Right renal pelvis (tissue), 4 donors: Measurements from ENCODE around the gene SPSB3. TPM values are rescaled to one million over a fixed set of nuclear protein-coding genes. Genes with fewer than 3 reads are reported as not detected.
A peak's percentile ranks its signal among the peaks of the same experiment; 100 is the strongest.

ENCODE experiments used
- DNase-seq, 4 donors: peaks; one replicate each; pipeline ENCODE4 v3.0.0-alpha.2; 2013; ENCODE audit warnings: low read depth in 4 of 4, low spot score in 3 of 4, missing footprints in 1 of 4
- polyA plus RNA-seq, 4 donors: library from polyadenylated mRNA; unstranded; fragments of 120-200 nt; gene quantifications; one replicate each; pipeline ENCODE4 v1.2.1, GENCODE V29; 2013; ENCODE audit not compliant: insufficient read length in 4 of 4

The SPSB3 gene
- polyA plus RNA-seq, 4 donors: 34.9 to 58.0 (median 38.5) TPM

DNA sequence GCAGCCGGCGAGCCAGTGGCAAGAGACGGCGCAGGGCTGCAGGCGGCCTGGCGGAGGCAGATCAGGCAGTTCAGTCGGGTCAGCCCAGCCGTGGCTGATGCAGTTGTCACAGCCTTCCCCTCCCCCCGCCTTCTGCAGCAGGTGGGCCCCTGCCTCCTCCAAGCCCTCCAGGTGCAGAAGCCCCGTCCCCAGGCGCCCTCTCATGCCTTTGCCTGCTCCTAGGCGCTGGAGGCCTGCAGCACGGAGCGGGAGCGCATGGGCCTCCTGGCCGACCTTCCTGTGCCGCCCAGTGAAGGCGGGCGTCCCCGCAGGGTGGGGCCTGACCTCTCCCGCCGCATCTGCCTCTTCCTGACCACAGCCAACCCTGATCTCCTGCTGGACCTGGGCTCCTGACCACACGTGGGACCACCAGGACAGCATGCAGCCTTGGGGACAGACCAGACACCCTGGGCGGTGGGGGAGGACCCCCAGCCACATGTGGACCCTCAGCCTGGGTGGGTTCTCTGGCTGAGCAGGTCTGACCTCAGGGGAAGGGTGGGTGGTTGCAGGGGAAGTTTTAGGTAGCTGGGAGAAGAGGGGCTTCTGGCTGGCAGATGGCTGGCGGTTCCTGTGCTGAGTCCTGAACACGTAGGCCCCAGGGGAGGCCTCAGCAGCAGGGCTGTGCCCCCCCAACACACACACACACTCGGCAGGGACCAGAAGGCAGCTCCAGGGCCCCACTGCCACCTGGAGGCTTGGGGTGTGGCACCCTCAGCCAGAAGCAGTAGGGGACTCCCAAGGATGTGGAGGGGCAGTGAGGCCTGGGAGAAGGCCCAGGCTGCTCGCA lies 6.3 kb downstream of the SPSB3 start:
- DNase-seq: no peak

DNA sequence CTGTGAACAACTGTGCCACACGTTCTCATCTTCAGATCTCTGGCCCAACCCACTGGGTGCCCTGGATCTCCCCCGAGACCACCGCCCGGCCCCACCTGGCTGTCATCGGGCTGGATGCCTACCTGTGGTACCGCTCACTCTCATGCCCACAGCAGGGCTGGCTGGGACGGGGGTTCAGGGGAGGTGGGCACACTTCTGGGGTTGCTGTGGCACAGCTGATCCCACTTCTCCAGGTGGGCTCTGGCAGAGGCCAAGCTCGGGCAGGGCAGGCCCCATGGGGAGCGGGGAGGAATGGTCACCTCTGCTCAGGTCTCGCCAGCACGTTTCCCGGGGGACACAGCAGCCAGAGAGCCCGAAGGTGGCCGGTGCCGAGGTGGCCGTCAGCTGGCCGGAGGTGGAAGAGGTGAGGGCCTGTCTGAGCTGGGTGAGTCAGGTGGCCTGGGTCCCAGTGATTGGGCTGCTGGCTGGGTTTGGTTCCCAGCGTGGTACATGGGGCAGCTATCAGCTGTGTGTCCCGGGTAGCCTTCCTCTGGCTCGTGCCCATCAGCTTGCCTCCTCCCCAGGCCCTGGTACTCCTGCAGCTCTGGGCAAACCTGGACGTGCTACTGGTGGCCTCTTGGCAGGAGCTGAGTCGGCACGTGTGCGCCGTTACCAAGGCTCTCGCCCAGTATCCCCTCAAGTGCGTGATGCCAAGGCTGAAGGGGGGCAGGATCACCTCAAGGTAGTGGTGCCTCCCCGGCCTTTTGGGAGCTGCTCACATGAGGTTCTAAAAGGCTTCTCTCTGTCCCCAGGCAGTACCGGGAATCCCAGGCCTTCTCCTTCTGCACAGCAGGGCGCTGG lies 7.1 kb downstream of the SPSB3 start:
- no peak for DNase-seq

DNA sequence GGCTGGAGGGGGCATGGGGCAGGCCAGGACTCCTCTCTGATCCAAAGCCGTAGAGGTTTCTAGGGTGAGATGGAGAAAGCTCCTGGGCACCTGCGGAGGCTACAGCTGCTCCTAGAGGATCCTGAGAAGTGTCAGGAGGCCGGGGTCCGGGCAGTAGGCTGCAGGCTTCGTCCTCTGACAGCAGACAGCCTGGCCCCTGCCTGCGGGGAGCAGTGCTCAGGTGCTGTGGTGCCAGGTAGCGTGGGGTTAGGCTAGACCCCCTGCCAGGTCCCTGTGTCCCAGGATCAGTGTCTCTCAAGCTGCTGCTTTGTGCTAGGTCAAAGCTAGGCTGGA lies 8.0 kb downstream of the SPSB3 start:
- no peak for DNase-seq

DNA sequence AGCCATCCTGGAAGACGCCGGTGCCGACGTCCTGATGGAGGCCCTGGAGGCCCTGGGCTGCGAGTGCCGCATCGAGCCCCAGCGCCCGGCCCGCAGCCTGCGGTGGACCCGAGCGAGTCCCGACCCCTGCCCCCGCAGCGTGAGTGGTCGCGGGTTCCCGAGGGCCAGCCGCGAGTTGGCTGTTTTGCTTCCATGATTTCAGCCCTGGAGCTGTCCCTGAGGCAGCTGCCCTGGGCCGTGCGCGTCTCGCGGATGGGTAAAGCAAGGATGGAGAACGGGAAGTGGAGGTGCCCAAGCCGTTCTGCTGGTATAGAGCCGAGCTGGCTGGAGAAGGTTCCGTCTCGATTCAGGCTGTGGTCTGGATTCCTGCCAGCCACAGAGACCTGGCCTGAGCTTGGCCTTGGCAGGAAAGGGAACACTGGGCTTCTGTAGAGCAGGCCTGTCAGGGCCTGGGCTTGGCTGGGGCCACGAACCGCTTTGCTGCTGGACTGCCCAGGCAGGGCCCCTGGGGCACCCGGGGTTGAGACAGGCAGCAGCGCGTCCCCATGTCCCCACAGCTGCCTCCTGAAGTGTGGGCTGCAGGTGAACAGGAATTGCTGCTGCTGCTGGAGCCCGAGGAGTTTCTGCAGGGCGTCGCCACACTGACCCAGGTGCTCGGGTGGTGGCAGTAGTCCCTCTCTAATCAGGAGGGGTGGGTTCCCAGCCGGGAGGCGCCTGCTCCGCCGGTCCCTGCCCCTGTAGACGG lies 8.5 kb downstream of the SPSB3 start:
- DNase-seq: no peak

GRCh38 chr16:1772908-1773702 lies 9.3 kb downstream of the SPSB3 start, which contains the start of gene MRPS34:
TSS of gene MRPS34 (minus strand) at chr16:1773134. CDS start at chr16:1773119, 15 bp downstream.
- peak; percentile 77 to 80 (median 78) for DNase-seq

- no peak for DNase-seq
Observed at GRCh38 chr16:1772362-1772907, 9.9 kb downstream of the SPSB3 start, which contains the start of gene EME2. TSS of gene EME2 (plus strand) at chr16:1772810. CDS start at chr16:1773228, 418 bp downstream.

GRCh38 chr16:1771864-1772361 lies 10.5 kb downstream of the SPSB3 start:
- no peak for DNase-seq

DNA sequence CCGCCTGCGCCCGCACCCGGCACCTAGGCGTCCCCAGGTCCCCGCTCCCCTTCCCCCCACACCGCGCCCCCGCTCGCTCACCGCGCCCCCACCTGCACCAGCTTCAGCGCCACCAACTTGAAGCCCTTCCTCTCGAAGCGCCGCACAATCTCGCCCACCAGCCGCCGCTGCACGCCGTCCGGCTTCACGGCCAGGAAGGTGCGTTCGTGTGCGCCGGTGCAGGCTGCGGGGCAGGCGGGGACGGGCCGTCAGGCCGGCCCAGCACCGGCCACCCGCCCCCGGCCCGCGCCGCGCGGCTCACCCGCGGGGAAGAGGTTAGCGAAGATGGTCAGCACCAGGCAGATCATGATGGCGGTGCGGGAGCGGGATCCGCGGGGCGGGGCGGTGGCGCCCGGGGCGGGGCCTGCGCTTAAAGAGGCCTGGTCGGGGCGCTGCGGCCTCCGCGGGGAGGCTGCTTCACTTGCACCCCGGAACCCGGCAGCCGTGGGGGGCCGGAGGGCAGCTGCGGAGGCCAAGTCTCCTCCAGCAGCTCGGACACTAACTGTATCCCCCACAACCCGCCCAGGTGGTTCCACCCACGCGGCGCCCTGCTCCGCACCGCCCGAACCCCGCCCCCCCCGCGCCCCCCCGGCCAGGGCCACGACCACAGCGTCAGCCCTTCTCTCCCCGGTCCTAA lies 11.0 kb downstream of the SPSB3 start, which contains the start of gene NME3:
Gene NME3, minus strand, starts transcription at position 356 of the 676 bp plus-strand sequence. Its CDS starts 9 bp downstream, at position 347.
- no peak for DNase-seq

- DNase-seq: no peak
Observed at GRCh38 chr16:1770328-1771187, 11.8 kb downstream of the SPSB3 start.

DNA sequence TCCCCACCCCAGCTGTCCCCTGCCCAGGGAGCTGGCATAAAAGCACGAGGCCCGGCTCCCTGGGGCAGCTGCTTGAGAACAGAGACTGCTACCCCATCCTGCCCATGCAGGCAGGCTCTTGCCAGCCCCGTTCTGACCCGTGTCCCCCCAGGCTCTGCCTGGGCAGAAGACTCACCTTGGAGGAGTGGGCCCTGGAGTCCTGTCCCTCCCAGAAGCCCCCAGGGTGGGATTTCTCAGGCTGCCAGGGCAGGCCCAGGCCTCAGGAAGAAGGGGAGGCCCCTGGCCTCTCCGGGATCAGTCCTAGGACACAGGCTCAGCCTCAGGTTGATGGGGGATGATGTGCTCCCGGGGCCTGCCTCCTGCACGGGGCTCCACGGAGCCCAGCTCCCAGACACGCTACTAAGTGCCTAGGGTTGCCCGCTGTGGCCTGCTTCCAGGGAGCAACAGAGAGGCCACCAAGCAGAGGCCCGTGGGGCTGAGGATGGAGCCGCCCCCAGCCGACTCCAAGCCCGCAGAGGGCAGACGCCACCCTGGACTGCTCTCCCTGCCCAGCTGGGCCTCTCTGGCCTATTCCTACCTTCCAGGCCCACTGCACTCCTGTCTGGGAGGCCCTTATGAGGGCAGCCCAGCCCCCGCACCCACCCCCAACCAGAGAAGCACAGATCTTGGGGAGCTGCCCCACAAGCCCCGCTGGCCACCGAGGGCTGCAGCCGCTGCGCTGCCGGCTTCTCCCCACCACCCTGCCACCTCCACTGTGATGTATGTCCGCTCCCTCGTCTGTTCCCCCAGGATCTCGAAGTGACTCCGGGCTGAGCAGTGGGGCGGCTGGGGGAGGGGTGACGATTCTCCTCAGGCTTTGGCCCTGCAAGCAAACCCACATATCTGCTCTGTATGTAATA lies 12.7 kb downstream of the SPSB3 start:
- DNase-seq: no peak

GRCh38 chr16:1768767-1769401 lies 13.5 kb downstream of the SPSB3 start:
- no peak for DNase-seq

- DNase-seq: no peak
Observed at GRCh38 chr16:1768061-1768766, 14.2 kb downstream of the SPSB3 start.

DNA sequence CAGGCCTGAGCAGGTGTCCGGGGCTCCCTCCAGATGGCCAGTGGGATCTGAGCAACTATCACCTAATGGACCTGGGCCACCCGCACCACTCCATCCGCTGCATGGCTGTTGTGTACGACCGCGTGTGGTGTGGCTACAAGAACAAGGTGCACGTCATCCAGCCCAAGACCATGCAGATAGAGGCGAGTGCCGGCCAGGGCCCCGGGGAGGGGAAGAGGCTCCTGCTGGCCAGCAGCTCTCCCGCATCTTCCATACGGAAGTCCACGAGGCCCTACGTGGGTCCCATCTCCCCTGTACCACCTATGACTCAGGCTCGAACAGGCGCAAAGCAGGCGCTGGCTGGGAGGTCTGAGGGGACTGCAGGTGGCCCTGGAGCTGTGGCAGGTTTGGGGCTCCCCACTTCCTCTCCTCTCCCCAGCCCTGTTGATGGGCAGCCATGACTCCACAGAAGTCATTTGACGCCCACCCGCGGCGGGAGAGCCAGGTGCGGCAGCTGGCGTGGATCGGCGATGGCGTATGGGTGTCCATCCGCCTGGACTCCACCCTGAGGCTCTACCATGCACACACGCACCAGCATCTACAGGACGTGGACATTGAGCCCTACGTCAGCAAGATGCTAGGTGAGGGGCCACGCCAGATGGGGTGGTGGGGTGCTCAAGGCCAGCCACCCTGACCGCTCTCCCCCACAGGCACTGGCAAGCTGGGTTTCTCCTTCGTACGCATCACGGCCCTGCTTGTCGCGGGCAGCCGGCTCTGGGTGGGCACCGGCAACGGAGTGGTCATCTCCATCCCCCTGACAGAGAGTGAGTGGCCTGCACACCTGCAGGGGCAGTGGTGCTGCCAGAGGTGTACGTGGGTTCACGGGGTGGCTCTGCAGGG lies 15.0 kb downstream of the SPSB3 start:
- no peak for DNase-seq

DNA sequence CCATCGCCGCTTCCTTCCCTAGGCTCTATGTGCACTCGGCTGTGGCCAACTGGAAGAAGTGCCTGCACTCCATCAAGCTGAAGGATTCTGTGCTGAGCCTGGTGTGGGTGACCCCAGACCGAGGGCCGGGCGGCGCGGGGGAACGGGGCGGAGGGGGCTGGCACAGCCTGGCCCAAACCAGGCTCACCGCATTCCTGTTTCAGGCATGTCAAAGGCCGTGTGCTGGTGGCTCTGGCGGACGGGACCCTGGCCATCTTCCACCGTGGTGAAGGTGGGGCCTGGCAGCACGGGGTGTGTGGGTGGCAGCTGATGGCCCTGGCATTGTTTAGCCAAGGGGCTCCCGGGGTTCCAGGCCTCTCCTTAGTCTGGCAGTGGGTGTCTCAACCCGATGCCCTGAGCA lies 15.7 kb downstream of the SPSB3 start:
- no peak for DNase-seq

DNA sequence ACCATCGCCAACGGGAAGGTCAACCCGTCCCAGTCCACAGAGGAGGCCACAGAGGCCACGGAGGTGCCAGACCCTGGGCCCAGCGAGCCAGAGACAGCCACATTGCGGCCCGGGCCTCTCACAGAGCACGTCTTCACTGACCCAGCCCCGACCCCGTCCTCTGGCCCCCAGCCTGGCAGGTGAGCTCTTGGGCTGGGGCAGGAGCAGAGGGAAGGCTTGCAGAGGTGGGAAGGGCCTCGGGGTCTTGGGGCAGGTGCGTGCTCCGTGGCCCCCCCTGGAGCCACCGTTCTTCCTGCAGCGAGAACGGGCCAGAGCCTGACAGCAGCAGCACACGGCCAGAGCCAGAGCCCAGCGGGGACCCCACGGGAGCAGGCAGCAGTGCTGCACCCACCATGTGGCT lies 16.1 kb downstream of the SPSB3 start:
- DNase-seq: no peak
